D721Med (cell line): ENCODE data around the gene ALDH4A1.
"Not testable (repeated sequence)": the region's sequence is repeated elsewhere in the genome, so short reads cannot be mapped to it uniquely, and the experiment has no call there.

Experiments used
- DNase-seq: peaks from one replicate; pipeline ENCODE4 v3.0.0; 2011; ENCODE audit warnings: low spot score; ENCODE audit not compliant: insufficient read length
- FAIRE-seq: peaks from 2 replicates; lab custom pipeline; 2011; peaks lifted over from hg19 to GRCh38; lab: Jason Lieb, UNC
- CTCF ChIP-seq: IDR thresholded peaks from 2 replicates; pipeline ENCODE4 v1.5.1; 2012; ENCODE audit warnings: mild to moderate bottlenecking, control low read depth; ENCODE audit not compliant: insufficient read depth; ENCODE audit errors: missing control alignments

The ALDH4A1 gene

GRCh38 chr1:18854331-18855025 is 47.9 kb downstream of the ALDH4A1 start:
- no peak for DNase-seq
- FAIRE-seq, result no peak
- no peak for TF ChIP-seq CTCF

GRCh38 chr1:18852501-18852900 is 49.9 kb downstream of the ALDH4A1 start:
- FAIRE-seq, result no peak
- TF ChIP-seq CTCF, result no peak
- DNase-seq, result no peak

DNA sequence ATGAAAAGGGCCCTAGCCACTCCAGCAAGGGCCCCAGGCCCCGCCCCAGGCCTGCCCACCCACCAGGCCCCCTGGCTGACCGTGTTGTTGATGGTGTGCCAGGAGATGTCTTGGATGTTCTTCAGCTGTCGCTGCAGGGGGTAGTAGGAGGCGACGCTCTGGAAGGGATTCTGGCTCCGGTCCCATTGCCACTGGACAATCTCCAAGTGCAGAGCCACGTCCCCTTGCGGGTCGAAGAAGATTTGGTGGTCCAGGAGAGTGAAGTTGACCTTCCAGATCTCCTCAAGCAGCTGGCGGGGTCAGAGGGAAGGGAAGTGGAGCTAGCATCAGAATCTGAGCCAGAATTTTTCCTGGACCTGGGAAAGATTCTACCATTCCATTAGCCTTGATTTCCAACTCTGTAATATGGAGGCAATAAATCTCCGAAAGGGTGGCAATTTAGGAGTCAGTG is 53.1 kb downstream of the ALDH4A1 start:
- no peak for FAIRE-seq
- no peak for TF ChIP-seq CTCF
- DNase-seq, result no peak

DNA sequence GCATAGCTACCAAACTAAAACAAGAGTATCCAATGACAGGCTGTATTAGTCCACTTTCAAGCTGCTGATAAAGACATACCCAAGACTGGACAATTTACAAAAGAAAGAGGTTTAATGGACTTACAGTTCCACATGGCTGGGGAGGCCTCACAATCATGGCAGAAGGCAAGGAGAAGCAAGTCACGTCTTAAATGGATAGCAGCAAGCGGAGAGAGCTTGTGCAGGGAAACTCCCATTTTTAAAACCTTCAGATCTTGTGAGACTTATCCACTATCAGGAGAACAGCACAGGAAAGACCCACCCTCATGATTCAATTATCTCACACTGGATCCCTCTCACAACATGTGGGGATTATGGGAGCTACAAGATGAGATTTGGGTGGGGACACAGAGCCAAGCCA is 54.6 kb downstream of the ALDH4A1 start:
- not testable (repeated sequence) for DNase-seq, FAIRE-seq

DNA sequence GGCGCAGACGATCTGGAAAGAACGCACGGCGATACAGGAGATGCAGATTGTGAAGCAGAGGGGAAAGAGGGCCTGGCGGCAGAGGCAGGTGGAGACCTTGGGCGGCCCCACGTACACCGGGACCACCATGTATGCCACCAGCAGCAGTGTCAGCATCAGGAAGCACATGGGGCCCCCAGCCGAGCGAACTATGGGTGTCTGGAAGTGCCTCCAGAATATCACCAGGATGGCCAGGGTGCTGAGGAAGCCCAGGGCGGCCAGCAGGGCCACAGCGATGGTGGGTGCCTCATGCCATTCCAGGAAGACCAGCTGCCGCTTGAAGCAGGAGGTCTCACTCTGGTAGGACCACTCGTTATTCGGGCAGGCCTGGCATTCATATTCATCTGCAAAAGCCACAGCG is 62.2 kb downstream of the ALDH4A1 start:
- TF ChIP-seq CTCF, result no peak
- DNase-seq (no peak), FAIRE-seq (no peak)

DNA sequence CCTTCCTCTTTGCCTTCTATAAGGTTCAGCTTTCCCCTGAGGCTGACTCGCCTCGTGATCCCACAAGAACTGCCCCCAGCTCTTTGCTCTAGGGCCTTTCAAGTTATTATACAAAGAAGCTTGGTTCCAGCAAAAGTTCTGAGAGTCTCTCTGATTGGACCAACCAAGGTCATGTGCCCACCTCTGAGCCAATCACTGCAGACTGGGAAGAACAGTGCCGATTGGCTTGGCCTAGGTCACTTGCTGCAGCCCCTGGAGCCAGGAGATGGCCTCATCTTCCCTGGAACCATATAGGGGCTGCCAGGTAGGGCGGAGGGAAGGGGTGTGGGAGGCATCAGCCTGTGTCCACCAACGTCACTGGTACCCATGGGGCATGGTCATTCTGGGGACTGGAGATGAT is 65.7 kb downstream of the ALDH4A1 start:
- no peak for FAIRE-seq
- no peak for DNase-seq
- no peak for TF ChIP-seq CTCF

DNA sequence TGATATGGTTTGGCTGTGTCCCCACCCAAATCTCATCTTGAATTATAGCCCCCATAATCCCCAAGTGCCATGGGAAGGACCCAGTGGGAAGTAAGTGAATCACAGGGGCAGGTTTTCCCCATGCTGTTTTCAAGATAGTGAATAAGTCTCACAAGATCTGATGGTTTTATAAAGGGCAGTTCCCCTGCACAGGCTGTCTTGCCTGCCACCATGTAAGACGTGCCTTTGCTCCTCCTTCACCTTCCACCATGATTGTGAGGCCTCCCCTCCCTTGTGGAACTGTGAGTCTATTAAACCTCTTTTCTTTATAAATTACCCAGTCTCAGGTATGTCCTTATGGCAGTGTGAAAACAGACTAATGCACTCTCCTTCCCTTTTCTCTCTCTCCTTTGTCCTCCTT is 70.0 kb downstream of the ALDH4A1 start:
- not testable (repeated sequence) for FAIRE-seq, DNase-seq

GRCh38 chr1:18831656-18832055 is 70.7 kb downstream of the ALDH4A1 start:
- no peak for TF ChIP-seq CTCF
- no peak for FAIRE-seq
- DNase-seq, result no peak
